ENCODE data around the gene C11orf21. TPM values are rescaled to one million over a fixed set of nuclear protein-coding genes. Genes with fewer than 3 reads are reported as not detected.

Gene C11orf21
- total RNA-seq, 2 experiments from 2014 or later: 0.47 to 2.5 TPM

DNA sequence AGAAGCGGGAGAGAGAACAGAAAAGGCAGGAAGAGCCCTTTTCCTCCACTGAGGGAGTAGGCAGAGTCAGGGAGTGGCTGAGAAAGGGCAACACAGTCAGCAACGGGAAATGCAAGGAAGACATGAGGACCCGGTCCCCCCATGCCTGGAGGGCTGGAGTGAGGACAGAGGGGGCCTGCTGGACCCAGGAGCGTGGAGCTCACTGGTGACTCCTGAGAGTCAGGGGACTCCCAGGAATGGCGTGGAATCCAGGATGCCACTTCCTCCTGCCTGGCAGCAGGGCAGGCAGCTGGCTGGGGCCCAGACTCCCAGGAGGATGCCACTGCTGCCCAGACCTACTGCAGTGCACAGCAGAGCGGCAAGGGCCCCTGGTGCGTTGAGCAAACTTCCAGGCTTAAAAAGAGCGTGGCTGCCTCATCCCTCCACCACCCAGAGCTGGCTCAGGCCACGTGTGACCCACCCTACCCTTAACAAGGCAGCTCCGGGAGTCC, 11.3 kb downstream of the C11orf21 start:
- intact Hi-C loops (cut with micrococcal nuclease; ENCODE audit: unreplicated experiment): no loop called here
- POLR2A ChIA-PET: no interaction called here
- Histone ChIP-seq H3K27ac (ENCODE audit: low read depth, low read length, poor library complexity, severe bottlenecking) (no peak overlapping the region), H3K36me3 (ENCODE audit: insufficient read depth, low read length) (no peaks in the 10 kb centered on the region), H3K4me2 (ENCODE audit: low read length) (no peak overlapping the region), H3K9me3 (ENCODE audit: low read length) (no peaks in the 10 kb centered on the region), H3K9me2 (ENCODE audit: insufficient read depth, low read length) (no peaks in the 10 kb centered on the region), H2AFZ (ENCODE audit: low read length) (no peak overlapping the region), H3K4me1 (ENCODE audit: insufficient read depth, low read length, poor library complexity, severe bottlenecking) (no peaks in the 10 kb centered on the region), H4K20me1 (ENCODE audit: insufficient read depth, low read length) (no peaks in the 10 kb centered on the region), H3K79me2 (ENCODE audit: insufficient read depth, low read depth, low read length) (no peaks in the 10 kb centered on the region), H3K4me3 (ENCODE audit: low read depth, low read length, poor library complexity, severe bottlenecking) (no peak overlapping the region)
- no peak for DNase-seq (ENCODE audit: low spot score)
- TF ChIP-seq EZH2phosphoT487 (IDR thresholded peaks at IDR 0.05; ENCODE audit: borderline replicate concordance, low read depth, low read length): no peak
- no peak for TF ChIP-seq CTCF (conservative IDR thresholded peaks at IDR 0.05; ENCODE audit: low read length)
- BruUV-seq (replicated peaks): no TSS peak
- CTCF ChIA-PET (ENCODE audit: unreplicated experiment): no interaction called here

DNA sequence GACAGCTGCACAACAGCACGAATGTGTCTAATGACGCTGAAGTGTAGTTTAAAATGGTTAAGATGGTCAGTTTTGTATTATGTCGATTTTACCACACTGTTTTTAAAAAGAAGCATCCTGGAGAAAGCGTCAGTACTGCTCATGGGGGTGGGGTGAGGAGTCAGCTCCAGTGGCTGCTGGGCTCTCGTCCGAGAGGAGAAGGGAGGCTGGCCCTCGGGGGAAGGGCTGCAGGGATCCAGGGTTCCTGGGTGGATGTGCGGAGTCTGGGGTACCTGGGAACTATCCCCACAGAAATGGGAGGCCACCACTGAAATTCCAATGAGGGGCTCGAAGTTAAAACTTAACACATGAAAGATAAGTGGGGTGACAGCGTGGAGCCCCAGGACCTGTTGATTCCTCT, 11.9 kb downstream of the C11orf21 start:
- POLR2A ChIA-PET: no interaction called here
- no peak for TF ChIP-seq CTCF (conservative IDR thresholded peaks at IDR 0.05; ENCODE audit: low read length)
- no peak for TF ChIP-seq EZH2phosphoT487 (IDR thresholded peaks at IDR 0.05; ENCODE audit: borderline replicate concordance, low read depth, low read length)
- BruUV-seq (replicated peaks): no TSS peak
- CTCF ChIA-PET (ENCODE audit: unreplicated experiment): no interaction called here
- H3K9me2 ChIP-seq (ENCODE audit: insufficient read depth, low read length): no peaks in the 10 kb centered on the region
- H3K36me3 ChIP-seq (ENCODE audit: insufficient read depth, low read length): no peaks in the 10 kb centered on the region
- no peaks in the 10 kb centered on the region for H3K4me1 ChIP-seq (ENCODE audit: insufficient read depth, low read length, poor library complexity, severe bottlenecking)
- H3K79me2 ChIP-seq (ENCODE audit: insufficient read depth, low read depth, low read length): no peaks in the 10 kb centered on the region
- intact Hi-C loops (cut with micrococcal nuclease; ENCODE audit: unreplicated experiment): loop anchor here (10.0 kb wide), 1 partner anchor 65 kb away; no protein-coding TSS in a partner anchor
- H2AFZ ChIP-seq (ENCODE audit: low read length): no peak overlapping the region
- no peaks in the 10 kb centered on the region for H4K20me1 ChIP-seq (ENCODE audit: insufficient read depth, low read length)
- H3K4me3 ChIP-seq (ENCODE audit: low read depth, low read length, poor library complexity, severe bottlenecking): no peak overlapping the region
- H3K27ac ChIP-seq (ENCODE audit: low read depth, low read length, poor library complexity, severe bottlenecking): no peak overlapping the region
- H3K4me2 ChIP-seq (ENCODE audit: low read length): no peak overlapping the region
- DNase-seq (ENCODE audit: low spot score): no peak
- no peaks in the 10 kb centered on the region for H3K9me3 ChIP-seq (ENCODE audit: low read length)

GRCh38 chr11:2289350-2289749, 12.4 kb downstream of the C11orf21 start:
- ChIA-PET POLR2A (no interaction called here), CTCF (ENCODE audit: unreplicated experiment) (no interaction called here)
- intact Hi-C loops (cut with micrococcal nuclease; ENCODE audit: unreplicated experiment): loop anchor here (10.0 kb wide), 1 partner anchor 65 kb away; no protein-coding TSS in a partner anchor
- Histone ChIP-seq H3K27ac (ENCODE audit: low read depth, low read length, poor library complexity, severe bottlenecking) (no peak overlapping the region), H3K79me2 (ENCODE audit: insufficient read depth, low read depth, low read length) (no peaks in the 10 kb centered on the region), H3K9me3 (ENCODE audit: low read length) (no peaks in the 10 kb centered on the region), H4K20me1 (ENCODE audit: insufficient read depth, low read length) (no peaks in the 10 kb centered on the region), H3K36me3 (ENCODE audit: insufficient read depth, low read length) (no peaks in the 10 kb centered on the region), H3K4me1 (ENCODE audit: insufficient read depth, low read length, poor library complexity, severe bottlenecking) (no peaks in the 10 kb centered on the region), H3K4me2 (ENCODE audit: low read length) (no peak overlapping the region), H2AFZ (ENCODE audit: low read length) (no peak overlapping the region), H3K9me2 (ENCODE audit: insufficient read depth, low read length) (no peaks in the 10 kb centered on the region), H3K4me3 (ENCODE audit: low read depth, low read length, poor library complexity, severe bottlenecking) (no peak overlapping the region)
- TF ChIP-seq EZH2phosphoT487 (IDR thresholded peaks at IDR 0.05; ENCODE audit: borderline replicate concordance, low read depth, low read length) (no peak), CTCF (conservative IDR thresholded peaks at IDR 0.05; ENCODE audit: low read length) (no peak)
- BruUV-seq (replicated peaks): no TSS peak
- no peak for DNase-seq (ENCODE audit: low spot score)

All from OCI-LY7 (cell line).